Measurements from ENCODE around the gene RERE. TPM values are rescaled to one million over a fixed set of nuclear protein-coding genes. Genes with fewer than 3 reads are reported as not detected.

RERE gene
- total and polyA plus RNA-seq, 2 donors (not counting 3 experiments of a cell fraction or from before 2014, with no cell fraction given): 14.1 to 113 TPM

GRCh38 chr1:8809342-8809736 is 8.1 kb downstream of the RERE start:
- Histone ChIP-seq H3K4me2 (ENCODE audit: insufficient read depth, low read length) (no peak overlapping the region), H3K9me3 (replicated peaks; ENCODE audit: control insufficient read depth, insufficient read depth, low read length) (no peaks in the 10 kb centered on the region), H3K79me2 (ENCODE audit: control insufficient read depth, insufficient read depth, low read length) (peaks cover 31% of the 10 kb centered on the region), H3K36me3 (ENCODE audit: control insufficient read depth in 2 of 2, extremely low read depth in 1 of 2, insufficient read depth in 2 of 2, low read length in 2 of 2) (no peaks in the 10 kb centered on the region), H3K9me1 (replicated peaks; ENCODE audit: control insufficient read depth, extremely low read depth, insufficient read depth, low read length) (no peaks in the 10 kb centered on the region), H3K27me3 (ENCODE audit: control insufficient read depth in 2 of 2, insufficient read depth in 2 of 2, low read length in 2 of 2) (no peaks in the 10 kb centered on the region), H3K4me3 (replicated peaks in 1 of 3; ENCODE audit: insufficient read depth in 1 of 3, low read depth in 1 of 3, low read length in 3 of 3) (no peak overlapping the region), H4K20me1 (replicated peaks; ENCODE audit: control insufficient read depth, extremely low read depth, insufficient read depth, low read length) (no peaks in the 10 kb centered on the region), H3K27ac (ENCODE audit: insufficient read depth, low read depth, low read length) (no peak overlapping the region), H2AFZ (ENCODE audit: low read depth, low read length) (no peak overlapping the region), H3K4me1 (ENCODE audit: control insufficient read depth, extremely low read depth, insufficient read depth, low read length) (peaks cover 18% of the 10 kb centered on the region), H3K9ac (replicated peaks; ENCODE audit: extremely low read depth, insufficient read depth, low read length) (no peak overlapping the region)
- BruUV-seq (replicated peaks): no TSS peak
- TF ChIP-seq GATA2 (IDR thresholded peaks at IDR 0.05; ENCODE audit: insufficient read depth, insufficient read length, low read depth, low read length) (no peak), FOS (IDR thresholded peaks at IDR 0.05; ENCODE audit: borderline replicate concordance, insufficient read depth, low read length) (no peak), POLR2AphosphoS5 (IDR thresholded peaks at IDR 0.05; ENCODE audit: insufficient read depth, low read depth, low read length) (no peak), MYC (IDR thresholded peaks at IDR 0.05; ENCODE audit: low read depth, low read length) (no peak), EZH2 (IDR thresholded peaks at IDR 0.05; ENCODE audit: borderline replicate concordance, low read depth, low read length, severe bottlenecking) (no peak), JUN (IDR thresholded peaks at IDR 0.05; ENCODE audit: borderline replicate concordance, insufficient read depth, insufficient read length, low read depth) (no peak), POLR2A (IDR thresholded peaks at IDR 0.05; ENCODE audit: low read depth, low read length) (no peak), MAX (IDR thresholded peaks at IDR 0.05; ENCODE audit: insufficient read depth, insufficient read length) (no peak)
- TF ChIP-seq, protein P1, sequence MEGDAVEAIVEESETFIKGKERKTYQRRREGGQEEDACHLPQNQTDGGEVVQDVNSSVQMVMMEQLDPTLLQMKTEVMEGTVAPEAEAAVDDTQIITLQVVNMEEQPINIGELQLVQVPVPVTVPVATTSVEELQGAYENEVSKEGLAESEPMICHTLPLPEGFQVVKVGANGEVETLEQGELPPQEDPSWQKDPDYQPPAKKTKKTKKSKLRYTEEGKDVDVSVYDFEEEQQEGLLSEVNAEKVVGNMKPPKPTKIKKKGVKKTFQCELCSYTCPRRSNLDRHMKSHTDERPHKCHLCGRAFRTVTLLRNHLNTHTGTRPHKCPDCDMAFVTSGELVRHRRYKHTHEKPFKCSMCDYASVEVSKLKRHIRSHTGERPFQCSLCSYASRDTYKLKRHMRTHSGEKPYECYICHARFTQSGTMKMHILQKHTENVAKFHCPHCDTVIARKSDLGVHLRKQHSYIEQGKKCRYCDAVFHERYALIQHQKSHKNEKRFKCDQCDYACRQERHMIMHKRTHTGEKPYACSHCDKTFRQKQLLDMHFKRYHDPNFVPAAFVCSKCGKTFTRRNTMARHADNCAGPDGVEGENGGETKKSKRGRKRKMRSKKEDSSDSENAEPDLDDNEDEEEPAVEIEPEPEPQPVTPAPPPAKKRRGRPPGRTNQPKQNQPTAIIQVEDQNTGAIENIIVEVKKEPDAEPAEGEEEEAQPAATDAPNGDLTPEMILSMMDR (IDR thresholded peaks at IDR 0.05; ENCODE audit: extremely low read depth in 1 of 2, insufficient read depth in 1 of 2, low read depth in 1 of 2, low read length in 2 of 2): no peak
- intact Hi-C loops (cut with micrococcal nuclease): no loop called here
- FAIRE-seq (no peak), DNase-seq (ENCODE audit: low read depth, low spot score) (no peak)
- dilution Hi-C loops (cut with MboI; ENCODE audit: extremely low pct_ligation_motif_present, low sequenced_read_pairs): no loop called here
- POLR2A ChIA-PET: no interaction called here
- CTCF ChIA-PET: no interaction called here
